DMS114 treated with DMSO at 0.1 percent for 48 hours (cell line): ENCODE measurements around the gene COL9A1.

Experiments used
- DNase-seq: peaks from one replicate; lab custom pipeline; 2025; ENCODE audit not compliant: unreplicated experiment; lab: John Stamatoyannopoulos, UW

Gene COL9A1

DNA sequence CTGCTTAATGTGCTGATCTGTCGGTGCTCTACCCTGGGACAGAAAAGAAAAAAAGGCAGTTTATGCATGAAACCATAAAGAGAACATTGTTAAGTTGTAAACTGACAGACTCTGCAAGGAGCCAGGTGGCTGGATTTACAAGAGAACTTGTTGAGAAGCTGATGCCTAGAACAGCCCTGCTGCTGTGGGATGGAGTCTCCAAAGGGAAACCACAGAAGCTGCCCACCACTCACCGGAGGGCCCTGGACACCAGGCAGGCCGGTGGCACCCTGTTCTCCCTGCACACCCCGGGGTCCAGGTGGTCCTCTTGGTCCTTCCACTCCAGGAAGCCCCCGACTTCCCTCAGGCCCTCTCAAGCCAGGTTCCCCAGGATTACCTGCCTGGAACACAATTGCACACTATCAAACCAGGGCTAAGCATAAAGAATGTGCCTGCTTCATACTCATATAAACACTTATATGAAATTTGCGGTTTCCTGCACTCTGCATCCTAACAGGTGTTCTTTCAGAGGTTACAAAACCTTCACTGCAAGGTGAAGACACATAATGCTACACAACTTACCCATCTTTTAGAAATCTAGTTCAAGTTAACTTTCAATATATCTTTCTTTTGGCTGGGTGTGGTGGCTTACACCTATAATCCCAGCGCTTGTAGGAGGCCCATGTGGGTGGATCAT lies 68.2 kb downstream of the COL9A1 start:
- no peak for DNase-seq

DNA sequence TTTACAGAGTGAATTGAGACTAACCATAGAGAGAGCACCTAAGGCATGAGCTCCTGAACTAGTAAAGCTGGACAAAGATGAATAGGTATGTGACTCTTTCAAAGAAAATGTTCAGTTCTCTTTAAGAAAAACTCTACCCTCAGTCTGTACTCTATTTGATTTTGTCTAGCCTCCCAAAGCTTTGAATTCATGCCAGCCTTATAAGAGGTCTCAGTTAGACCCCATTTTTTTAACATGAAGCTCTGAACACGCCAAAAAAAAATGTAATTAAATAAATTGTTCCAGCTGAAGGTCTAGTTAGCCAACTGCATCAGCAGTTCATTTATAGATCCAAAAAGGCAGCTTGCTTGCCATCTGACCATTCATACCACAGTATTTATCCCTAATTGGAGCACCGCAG lies 71.6 kb downstream of the COL9A1 start:
- no peak for DNase-seq

DNA sequence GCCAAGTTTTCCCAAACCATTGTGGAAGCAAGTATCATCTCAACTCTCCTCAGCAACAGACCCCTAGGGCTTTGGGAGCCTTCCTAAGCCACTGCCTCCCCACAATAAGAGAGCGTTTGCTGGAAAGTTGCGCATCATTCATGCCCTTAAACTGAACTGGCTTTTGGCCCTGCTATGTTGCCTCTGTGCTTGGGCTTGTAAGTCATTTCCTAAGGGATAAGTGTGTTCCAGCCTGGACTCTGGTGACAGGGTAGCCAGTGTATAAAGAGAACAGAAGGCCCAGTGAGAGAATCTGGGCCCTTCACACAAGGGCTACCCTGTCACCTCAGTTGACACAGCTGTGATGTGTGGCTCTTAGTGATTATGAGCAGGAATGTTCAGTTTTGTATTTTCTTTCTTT lies 77.8 kb downstream of the COL9A1 start:
- DNase-seq = no peak

DNA sequence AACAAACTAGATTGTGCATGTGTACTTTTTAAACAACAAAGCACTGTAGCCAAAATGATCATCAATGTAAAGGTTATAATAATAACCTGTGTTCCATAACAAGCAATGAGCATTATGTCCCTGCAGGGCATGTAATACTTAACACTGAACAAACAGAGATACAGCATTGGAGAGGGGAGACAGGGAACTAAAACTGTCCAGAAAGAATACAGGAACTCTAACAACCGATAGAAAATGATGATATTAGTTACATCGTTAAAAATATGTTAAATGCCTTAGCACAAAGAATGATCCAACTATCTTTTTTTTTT lies 80.5 kb downstream of the COL9A1 start:
- DNase-seq = no peak

DNA sequence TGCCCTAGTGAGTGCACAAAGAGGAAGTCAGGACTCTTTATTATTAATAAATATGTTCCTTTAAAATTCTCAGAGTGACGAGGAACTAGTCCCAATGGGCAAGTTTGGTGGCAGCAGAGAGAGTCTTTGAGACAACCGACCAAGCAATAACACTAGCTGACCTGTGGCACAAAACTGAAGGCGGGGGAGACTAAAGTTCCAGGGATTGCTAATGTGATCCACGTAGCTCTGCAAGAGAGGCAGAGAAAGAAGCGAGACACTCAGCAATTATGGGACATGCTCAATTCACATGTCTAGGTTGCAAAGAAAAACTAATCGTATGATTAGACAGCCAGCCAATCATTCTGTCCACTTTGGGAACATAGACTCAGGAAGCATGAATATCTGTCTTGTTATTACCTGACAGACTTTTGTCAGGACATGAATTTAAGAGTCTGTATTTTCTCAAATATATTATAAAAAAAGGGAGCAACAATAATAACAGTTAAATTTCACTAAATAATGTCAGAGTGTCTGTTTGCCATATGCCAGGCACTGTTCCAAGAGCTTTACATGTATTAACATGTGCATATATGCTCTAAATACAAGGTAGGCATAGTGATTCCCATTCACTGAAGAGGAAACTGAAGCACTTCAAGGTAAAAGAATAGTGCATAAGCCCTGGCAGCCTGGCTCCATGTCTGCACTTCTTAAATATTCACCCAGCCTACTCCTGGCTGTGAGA lies 81.0 kb downstream of the COL9A1 start:
- DNase-seq = no peak

DNA sequence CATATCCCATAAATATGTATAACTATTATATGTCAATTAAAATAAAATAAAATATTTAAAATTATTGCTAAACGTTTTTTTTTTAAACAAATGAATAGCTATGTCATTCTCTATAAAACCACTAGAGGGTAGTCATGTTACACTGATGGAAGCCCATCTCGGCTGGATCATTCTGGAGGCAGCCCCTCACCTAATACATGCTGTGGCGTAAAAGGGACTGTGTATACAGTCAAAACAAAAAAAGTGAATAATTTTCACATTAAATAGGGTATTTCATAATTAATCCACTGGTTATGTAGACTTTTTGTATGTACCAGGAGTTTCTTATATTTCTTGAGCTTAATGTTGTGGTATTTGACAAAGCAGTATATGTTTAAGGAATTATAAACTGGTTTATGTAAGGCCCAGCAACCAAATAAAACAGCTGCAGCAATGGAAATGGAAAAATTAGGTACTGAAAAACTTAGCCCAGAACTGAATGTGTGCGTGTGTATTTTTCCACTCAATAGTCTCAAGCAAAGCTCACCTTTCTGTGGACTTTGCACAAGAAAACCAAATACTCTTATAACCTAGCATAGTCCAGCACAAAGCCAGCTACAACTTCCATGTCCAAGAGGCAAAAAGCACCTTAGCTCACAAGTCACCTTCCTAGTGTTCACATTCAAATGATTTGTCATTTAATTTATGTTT lies 81.7 kb downstream of the COL9A1 start:
- peak; percentile 45 for DNase-seq

DNA sequence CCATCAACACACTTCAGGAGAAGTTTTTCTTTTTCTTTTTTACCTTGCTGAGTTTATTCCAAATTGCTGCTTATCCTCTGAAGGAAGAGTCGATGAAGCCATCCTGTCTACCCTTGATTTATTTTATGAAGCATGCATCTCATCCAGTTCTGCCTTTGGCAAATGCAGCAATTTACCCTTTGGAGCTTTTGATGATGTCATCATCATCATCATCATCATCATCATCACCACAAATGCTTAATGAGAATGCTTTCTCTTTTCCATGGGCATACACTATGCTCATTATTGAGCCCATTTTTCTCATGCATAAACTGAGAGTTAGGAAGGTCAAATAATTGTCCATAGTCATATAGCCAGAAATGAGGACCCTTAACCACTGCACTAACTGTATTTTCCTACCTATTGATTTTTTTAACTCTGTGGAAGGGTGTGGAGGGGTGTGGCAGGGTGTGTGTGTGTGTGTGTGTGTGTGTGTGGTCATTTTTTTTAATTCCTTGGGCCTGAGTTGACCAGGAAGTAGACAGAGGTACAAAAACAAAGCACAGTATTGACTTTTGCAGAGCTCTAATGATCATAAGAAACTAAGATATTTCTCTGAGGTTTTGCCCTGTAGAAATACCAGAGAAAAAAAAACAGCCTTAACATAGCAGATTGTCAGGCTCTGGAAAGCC lies 82.8 kb downstream of the COL9A1 start:
- no peak for DNase-seq

DNA sequence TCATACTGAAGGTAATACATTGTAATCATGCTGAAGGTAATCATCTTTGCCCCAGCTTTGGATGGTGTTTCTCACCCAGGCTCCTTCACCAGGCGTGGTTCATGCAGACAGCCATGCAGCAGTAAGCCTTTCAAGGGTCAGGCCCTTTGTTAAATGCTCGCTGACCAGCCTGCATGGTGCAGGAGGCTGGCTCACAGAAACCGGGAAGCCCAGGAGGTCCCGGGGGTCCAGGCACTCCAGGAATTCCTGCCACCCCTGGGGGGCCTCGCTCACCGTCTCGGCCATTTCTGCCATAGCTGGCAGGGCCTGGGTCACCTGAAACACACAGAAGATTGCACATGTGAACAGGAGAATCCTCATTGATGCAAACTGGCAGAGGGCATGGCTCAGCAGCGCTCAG lies 86.1 kb downstream of the COL9A1 start:
- DNase-seq = no peak

DNA sequence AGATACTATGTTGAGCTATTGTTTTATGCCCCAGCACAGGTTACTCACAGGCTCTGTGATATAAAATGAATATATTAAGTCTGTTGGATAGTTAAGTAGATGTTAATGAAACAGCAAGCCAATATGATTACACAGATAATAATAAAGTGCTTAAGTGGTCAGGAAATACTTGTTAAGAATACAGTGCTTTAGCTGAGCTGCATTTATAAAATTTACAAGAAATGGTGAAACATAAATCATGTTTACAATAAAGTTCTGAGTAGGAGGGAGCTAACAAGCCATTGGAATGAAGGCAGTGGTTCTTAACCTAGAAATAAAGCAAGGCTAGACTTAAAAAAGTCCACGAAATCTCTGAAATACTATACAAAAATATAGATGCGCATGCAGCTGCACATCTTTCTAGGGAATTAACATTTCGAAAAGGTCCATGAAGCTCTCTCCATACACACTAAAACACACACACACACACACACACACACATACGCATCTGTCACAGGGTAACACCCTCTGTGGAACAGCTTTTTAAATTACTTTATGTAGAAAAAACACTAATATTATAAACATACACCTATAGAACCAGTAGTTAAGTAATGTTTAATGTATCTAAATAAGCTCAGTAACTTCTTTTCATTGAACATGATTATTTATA lies 87.3 kb downstream of the COL9A1 start:
- no peak for DNase-seq

DNA sequence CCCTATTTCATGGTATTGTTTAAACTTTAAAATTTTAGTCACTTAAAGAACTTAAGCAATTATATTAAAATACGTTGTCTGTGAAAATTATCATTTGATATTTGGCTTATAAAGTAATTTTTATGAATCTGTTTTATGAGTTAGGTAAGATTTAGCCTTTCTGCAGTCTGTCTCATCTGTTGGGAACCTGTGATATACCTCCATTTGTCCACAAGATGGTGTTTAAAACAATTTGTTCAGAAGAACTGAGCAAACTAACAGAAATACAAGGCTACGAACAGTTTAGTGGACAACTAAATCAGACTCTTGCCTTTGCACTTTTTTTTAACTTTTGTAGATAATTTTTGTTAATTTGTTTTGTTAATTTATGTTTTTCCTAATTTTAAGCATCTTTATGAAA lies 92.4 kb downstream of the COL9A1 start:
- peak; percentile 10 for DNase-seq

DNA sequence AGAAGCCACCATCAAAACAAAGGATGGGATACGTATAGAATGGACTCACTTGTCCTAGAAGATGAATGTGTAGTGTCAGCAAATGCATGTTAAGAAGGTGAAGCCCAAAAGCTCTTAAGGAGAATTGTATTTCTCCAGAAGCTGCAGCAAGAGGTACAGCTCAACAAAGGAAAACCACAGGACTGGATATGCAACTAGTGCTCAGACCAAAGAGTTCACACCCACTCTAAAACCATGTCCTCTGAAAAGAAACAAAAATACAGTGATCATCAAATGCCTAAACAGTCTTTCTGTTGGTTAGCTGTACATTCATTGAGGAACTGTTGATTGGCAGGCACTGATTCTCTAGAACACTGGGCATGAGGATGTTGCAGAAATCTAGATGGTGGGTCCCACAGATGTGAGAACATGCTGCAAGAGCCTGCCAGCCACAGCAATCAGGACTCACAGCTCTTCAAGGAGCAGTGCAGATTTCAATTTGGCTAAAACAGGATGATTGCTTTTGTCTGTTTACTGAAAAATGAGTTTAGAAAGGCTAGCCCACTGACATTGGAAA lies 94.6 kb downstream of the COL9A1 start:
- DNase-seq = no peak

DNA sequence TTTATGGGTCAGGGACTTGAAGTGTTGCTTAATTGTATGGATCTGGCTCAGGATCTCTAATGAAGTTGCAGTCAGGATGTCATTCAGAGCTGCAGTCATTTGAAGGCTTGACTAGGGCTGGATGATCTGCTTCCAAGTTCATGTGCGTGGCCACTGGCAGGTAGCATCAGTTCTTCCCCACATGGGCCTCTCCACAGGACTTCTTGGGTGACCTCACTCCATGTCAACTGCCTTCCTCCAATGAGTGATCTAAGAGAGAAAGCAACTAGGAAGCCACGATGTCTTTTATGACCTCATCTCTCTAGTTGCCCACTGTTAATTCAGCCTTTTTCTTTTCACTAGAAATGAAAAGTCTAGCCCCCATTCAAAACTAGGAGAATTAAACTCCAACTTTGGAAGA lies 104.1 kb downstream of the COL9A1 start:
- DNase-seq = no peak

DNA sequence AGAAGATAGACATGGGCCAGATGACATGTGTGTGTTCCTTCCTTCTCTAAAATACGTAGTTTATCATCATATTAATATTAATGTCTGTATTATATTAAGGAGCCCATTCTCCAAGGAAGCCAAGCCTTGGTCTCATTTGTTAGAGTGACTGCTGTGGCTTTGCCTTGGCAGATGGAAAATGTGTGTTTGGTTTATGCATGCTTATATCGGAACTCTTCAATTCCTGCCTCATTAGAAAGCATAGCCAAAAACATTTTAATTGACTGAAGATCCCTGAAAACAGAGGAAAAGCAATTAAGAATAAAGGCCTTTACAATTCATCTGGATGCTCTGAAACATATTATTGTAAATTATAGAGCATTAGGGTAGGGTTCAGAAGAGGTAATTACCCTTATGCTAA lies 106.4 kb downstream of the COL9A1 start:
- DNase-seq = no peak

DNA sequence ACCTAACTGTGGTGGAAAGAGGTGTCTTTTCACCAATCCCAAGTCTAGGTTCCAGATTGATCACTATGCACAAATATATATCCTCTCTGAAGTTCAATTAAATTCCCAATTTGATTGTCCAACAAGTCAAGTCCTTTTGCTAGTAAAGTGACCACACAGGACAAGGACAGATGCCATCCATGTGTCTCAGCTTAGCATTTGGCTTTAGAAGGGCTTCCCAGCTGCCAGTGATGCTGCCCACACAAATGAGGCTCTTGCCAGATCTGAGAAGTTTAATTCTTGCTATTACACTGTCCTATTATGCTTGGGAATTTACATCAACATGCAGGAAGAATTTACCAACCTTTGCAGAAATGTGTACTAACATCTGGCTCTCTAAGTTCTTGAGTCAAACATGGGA lies 108.5 kb downstream of the COL9A1 start:
- no peak for DNase-seq

DNA sequence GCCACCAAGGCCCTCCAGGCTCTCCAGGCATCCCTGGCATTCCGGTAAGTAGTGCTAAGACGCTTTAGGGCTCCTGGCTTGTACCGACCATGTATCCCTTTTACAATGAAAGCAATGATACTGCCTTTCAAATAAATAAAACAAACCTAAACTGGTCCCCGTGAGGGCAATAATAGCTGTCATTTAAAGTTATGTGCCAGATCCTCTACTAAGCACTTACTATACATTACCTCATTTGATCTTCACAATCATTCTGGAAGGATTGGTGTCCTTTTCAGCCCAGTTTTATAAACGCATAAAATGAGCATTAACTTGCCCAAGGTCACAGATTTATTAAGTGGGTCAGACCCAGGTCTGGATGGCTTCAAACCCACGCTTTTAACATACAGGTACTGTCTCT lies 114.7 kb downstream of the COL9A1 start:
- no peak for DNase-seq

DNA sequence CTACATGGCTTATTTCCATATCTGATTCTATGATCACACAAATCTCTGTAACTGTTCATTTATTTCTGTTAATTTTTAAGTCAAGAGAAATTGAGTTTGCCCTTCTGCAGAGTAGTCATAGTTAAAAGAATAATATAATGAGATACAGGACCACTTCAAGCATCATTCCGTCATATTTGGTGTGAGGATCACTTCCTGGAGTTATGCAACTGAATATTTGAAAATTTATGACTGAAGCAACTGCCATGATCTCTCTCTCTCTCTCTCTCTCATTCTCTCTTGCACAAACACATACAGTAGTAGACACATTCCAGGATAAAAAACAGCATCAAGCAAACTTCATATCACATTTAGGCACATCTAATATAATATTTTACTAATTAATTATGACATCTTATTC lies 116.4 kb downstream of the COL9A1 start:
- DNase-seq = no peak

DNA sequence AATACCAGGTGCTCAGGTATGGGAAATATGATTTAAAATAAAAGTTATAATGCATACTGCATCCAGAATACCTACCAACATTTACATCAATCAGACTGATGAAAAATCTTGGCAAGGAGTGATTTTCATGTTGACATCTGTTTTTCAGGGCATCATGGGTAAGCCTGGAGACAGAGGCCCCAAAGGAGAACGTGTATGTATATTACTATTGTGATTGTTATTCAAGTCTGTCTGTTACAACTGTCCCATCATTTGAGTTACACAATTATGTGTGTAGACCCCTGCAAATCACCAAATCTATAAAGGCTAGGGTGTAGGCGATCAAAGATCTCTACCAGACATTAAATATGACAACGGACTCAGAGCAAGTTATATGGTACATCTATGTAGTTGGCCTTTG lies 118.2 kb downstream of the COL9A1 start:
- no peak for DNase-seq

DNA sequence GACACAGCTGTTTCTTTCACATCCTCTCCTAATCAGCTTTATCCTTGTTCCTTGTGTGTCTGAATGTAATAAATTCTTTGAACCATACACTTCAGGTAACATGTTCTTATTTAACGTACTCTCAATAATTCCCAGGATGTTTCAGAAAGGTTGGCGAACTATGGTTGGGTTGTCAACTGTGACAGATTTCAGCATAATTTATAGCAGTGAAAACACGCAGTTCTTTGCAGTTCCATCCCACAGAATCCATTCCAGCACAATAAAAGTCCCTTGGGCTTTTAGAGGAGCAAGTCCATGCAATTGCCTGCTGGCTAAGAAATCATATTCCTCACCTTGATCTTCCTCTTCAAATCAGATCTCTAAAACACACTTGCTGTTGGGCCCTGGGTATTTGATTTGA lies 119.3 kb downstream of the COL9A1 start:
- no peak for DNase-seq

DNA sequence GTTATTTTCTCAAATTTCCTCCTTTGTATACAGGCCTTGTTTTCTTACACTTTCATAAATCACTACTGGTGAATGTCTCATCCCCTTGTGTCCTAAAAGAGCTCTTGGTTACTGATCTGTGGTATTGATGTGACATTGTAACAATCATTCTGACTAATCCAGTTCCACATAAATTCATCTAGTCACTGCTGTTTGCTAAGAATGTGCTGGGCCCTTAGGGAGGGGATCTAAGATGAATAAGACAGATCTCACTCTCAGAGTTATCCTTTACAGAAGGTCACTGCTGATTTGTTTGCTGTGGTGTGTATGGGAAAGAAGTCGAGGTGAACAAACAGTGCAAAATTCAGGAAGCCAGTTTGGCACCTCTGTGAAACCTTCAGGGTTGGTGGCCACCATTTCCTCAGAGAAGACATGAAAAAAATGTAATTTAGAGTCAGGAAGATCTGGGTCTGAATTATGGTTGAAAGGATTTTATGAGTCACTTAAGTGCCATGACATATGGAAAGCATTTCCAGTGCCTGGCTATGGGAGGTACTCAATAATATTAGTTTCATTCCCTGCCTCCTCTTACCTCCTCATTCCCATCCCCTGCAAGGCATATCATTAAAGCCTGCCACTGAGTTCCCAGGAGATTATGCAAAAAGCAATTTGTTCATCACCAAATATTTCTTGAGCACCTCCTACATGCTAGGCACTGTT lies 121.8 kb downstream of the COL9A1 start:
- no peak for DNase-seq

DNA sequence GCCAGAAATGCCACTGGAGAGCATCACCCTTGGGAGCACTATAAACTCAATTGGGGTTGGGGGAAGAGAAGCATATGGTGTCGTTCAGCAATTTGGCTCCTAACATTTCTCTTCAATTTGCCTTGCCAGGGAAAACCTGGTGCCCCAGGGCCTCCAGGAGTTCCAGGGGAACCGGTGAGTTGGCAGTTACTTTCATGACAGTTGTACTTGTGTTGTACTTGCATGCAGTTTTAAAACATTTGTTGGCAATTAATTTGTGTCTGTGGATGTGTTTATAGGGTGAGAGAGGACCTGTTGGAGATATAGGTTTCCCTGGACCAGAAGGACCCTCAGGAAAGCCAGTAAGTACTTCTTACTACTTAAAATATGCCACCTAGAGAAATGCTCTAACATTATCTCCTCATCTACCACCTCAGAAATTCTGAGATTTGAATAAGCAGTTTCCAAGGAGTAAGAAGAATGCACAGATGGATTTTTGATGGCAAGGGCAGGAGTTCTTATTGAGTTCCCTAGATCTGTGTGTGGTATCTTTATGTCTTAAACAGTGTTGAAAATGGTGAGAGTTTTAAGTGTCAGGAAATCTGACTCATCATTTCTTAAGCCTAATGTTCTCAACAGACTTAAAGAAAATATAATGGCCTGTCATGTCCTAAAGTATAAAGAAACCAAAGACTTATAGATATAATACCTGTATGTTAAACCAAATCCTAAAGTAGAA lies 122.5 kb downstream of the COL9A1 start:
- no peak for DNase-seq
